Measurements from ENCODE around the gene C8G. TPM values are rescaled to one million over a fixed set of nuclear protein-coding genes. Genes with fewer than 3 reads are reported as not detected.

C8G gene
- total and polyA plus RNA-seq, 2 of the 13 experiments (the other 11 are each of a cell fraction or from before 2014, with no cell fraction given), result 4.9 to 12.8 TPM

DNA sequence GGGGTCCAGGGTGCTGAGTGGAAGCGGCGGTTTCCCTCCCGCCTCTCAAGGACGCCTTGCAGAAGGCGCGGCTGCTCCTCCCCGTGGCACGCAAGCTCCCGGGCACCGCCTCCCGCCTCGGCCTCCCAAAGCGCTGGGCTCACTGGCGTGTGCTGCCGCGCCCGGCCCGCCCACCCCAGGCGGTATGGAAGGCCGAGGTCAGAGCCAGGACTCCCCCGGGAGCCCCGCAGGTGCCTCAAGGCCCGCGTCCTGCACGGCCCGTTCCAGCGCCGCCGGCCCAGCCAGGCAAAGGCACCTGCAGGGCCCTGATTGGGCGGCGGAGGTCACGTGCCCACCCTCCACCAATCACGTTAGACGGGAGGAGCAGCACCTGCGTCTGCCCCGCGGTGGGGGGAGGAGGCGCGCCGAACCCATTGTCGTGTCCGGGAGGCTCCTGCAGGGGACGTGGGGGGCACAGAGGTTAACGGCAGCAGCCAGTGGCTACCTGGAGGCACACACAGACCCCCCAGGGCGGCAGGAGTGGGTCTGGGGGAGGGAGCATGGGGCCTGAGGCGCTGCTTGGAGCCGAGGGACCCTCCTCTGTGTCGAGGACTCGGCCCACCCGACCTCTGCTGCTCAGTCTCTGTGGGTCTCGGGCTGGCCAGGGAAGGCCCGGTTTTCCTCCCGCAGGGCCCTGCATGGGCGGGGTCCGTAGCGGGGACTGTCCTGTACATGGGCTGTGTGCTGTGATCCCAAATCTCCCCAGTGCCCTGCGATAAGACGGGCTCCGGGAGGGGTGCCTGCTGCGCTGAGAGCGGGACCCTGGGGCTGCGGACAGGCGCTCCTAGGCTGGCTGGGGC, 5.0 kb downstream of the C8G start (continued):
- TF ChIP-seq, protein P1, sequence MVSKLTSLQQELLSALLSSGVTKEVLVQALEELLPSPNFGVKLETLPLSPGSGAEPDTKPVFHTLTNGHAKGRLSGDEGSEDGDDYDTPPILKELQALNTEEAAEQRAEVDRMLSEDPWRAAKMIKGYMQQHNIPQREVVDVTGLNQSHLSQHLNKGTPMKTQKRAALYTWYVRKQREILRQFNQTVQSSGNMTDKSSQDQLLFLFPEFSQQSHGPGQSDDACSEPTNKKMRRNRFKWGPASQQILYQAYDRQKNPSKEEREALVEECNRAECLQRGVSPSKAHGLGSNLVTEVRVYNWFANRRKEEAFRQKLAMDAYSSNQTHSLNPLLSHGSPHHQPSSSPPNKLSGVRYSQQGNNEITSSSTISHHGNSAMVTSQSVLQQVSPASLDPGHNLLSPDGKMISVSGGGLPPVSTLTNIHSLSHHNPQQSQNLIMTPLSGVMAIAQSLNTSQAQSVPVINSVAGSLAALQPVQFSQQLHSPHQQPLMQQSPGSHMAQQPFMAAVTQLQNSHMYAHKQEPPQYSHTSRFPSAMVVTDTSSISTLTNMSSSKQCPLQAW (CRISPR knock-in tag; IDR thresholded peaks at IDR 0.05), result no peak; the same call in 1 of the 2 replicates
- TF ChIP-seq ZBTB21 (CRISPR knock-in tag; IDR thresholded peaks at IDR 0.05), result no peak
- no peak for TF ChIP-seq ZNF343 (CRISPR knock-in tag; IDR thresholded peaks at IDR 0.05)
- peak; percentile 57; the same call in 1 of the 2 replicates for TF ChIP-seq FOXA3 (CRISPR knock-in tag; IDR thresholded peaks at IDR 0.05)
- peak; percentile 54; the same call in 1 of the 2 replicates for TF ChIP-seq ZBTB20 (CRISPR knock-in tag; IDR thresholded peaks at IDR 0.05; ENCODE audit: borderline replicate concordance, low read depth)
- TF ChIP-seq, protein P2, sequence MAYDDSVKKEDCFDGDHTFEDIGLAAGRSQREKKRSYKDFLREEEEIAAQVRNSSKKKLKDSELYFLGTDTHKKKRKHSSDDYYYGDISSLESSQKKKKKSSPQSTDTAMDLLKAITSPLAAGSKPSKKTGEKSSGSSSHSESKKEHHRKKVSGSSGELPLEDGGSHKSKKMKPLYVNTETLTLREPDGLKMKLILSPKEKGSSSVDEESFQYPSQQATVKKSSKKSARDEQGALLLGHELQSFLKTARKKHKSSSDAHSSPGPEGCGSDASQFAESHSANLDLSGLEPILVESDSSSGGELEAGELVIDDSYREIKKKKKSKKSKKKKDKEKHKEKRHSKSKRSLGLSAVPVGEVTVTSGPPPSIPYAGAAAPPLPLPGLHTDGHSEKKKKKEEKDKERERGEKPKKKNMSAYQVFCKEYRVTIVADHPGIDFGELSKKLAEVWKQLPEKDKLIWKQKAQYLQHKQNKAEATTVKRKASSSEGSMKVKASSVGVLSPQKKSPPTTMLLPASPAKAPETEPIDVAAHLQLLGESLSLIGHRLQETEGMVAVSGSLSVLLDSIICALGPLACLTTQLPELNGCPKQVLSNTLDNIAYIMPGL (CRISPR knock-in tag; IDR thresholded peaks at IDR 0.05; ENCODE audit: borderline replicate concordance in 1 of 2, low read depth in 1 of 2), result peak; percentile 82; a peak in 3 of 4 replicates
- TF ChIP-seq RELA (CRISPR knock-in tag; IDR thresholded peaks at IDR 0.05), result no peak
- TF ChIP-seq, protein P3, sequence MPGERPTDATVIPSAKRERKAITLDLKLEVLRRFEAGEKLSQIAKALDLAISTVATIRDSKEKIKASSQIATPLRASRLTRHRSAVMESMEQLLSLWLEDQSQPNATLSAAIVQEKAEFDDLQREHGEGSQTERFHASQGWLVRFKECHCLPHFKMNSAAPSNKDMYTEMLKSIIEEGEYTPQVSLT (CRISPR knock-in tag; IDR thresholded peaks at IDR 0.05; ENCODE audit: borderline replicate concordance, low read depth), result no peak; the same call in 1 of the 2 replicates
- TF ChIP-seq, protein P4, sequence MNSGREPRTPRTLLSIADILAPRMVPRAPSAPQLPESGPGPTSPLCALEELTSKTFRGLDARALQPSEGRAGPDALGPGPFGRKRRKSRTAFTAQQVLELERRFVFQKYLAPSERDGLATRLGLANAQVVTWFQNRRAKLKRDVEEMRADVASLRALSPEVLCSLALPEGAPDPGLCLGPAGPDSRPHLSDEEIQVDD (CRISPR knock-in tag; IDR thresholded peaks at IDR 0.05; ENCODE audit: borderline replicate concordance), result no peak
- no peak for TF ChIP-seq KLF12 (CRISPR knock-in tag; IDR thresholded peaks at IDR 0.05; ENCODE audit: borderline replicate concordance)
- TF ChIP-seq KLF13 (CRISPR knock-in tag; IDR thresholded peaks at IDR 0.05), result no peak
- TF ChIP-seq HMGA1 (CRISPR knock-in tag; conservative IDR thresholded peaks at IDR 0.05), result no peak
- no peak for TF ChIP-seq NPAS2 (CRISPR knock-in tag; IDR thresholded peaks at IDR 0.05; ENCODE audit: borderline replicate concordance)
- no peak for TF ChIP-seq KAT2B (IDR thresholded peaks at IDR 0.05; ENCODE audit: borderline replicate concordance, low read depth, low read length)
- TF ChIP-seq, protein P5, sequence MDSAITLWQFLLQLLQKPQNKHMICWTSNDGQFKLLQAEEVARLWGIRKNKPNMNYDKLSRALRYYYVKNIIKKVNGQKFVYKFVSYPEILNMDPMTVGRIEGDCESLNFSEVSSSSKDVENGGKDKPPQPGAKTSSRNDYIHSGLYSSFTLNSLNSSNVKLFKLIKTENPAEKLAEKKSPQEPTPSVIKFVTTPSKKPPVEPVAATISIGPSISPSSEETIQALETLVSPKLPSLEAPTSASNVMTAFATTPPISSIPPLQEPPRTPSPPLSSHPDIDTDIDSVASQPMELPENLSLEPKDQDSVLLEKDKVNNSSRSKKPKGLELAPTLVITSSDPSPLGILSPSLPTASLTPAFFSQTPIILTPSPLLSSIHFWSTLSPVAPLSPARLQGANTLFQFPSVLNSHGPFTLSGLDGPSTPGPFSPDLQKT (CRISPR knock-in tag; IDR thresholded peaks at IDR 0.05; ENCODE audit: borderline replicate concordance), result no peak
- TF ChIP-seq, protein P6, sequence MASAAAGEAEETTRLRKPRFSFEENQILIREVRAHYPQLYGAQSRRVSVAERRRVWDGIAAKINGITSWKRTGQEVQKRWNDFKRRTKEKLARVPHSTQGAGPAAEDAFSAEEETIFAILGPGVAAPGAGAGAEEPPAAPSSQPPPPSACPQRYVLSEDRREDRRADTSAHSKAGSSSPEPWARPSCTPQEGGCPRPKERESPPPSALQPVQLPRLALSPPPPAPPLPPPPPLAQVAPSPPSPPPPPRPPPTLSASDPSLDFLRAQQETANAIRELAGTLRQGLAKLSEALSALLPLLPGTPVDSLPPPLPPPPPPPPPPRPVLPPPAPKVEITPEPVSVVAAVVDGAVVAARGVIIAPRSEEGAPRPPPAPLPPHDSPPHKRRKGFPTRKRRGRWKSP (CRISPR knock-in tag; IDR thresholded peaks at IDR 0.05), result peak; percentile 71; the same call in 1 of the 2 replicates
- TF ChIP-seq ZNF350 (CRISPR knock-in tag; IDR thresholded peaks at IDR 0.05; ENCODE audit: borderline replicate concordance, low read depth), result peak; percentile 61; the same call in 1 of the 2 replicates
- peak; percentile 80; the same call in 1 of the 2 replicates for TF ChIP-seq ZBTB42 (CRISPR knock-in tag; IDR thresholded peaks at IDR 0.05)
- no peak for TF ChIP-seq ZC3H4 (CRISPR knock-in tag; IDR thresholded peaks at IDR 0.05; ENCODE audit: borderline replicate concordance)
